Neural cell (in vitro differentiated cells): ENCODE measurements around the gene AGBL4. TPM values are rescaled to one million over a fixed set of nuclear protein-coding genes. Genes with fewer than 3 reads are reported as not detected.

ENCODE experiments used
- H2AFZ ChIP-seq: fragments of 200-600, 300-800 bp; sonication (generic), shearing (Covaris generic); 2 replicates; pipeline ENCODE4 v1.6.0; 2014; ENCODE audit warnings: low read depth, mild to moderate bottlenecking, antibody characterized with exemption, low read length, moderate library complexity
- H3F3A ChIP-seq: fragments of 200-600 bp; shearing (Covaris generic); 2 replicates; pipeline ENCODE4 v1.6.1; 2016; ENCODE audit warnings: mild to moderate bottlenecking, moderate library complexity, mixed read lengths, antibody characterized with exemption, low read length; ENCODE audit not compliant: insufficient read depth, poor library complexity, severe bottlenecking
- H3K27ac ChIP-seq: fragments of 200-600, 300-800 bp; sonication (generic), shearing (Covaris generic); 2 replicates; pipeline ENCODE4 v1.5.1; 2014; ENCODE audit warnings: mild to moderate bottlenecking, low read length, moderate library complexity
- H3K27me3 ChIP-seq: fragments of 300-800, 200-600 bp; sonication (generic), shearing (Covaris generic); 2 replicates; pipeline ENCODE4 v1.6.0; 2014; ENCODE audit warnings: mild to moderate bottlenecking, low read depth, low read length, moderate library complexity; ENCODE audit not compliant: insufficient read depth
- H3K36me3 ChIP-seq: fragments of 300-800, 200-600 bp; sonication (generic), shearing (Covaris generic); 2 replicates; pipeline ENCODE4 v1.5.1; 2014; ENCODE audit warnings: mild to moderate bottlenecking, antibody characterized with exemption, low read length, moderate library complexity; ENCODE audit not compliant: insufficient read depth
- H3K4me2 ChIP-seq: fragments of 300-800, 200-600 bp; sonication (generic), shearing (Covaris generic); 2 replicates; pipeline ENCODE4 v1.6.0; 2014; ENCODE audit warnings: mild to moderate bottlenecking, low read length
- H3K4me3 ChIP-seq: fragments of 300-800, 200-600 bp; sonication (generic), shearing (Covaris generic); 2 replicates; pipeline ENCODE4 v1.5.1; 2014; ENCODE audit warnings: mild to moderate bottlenecking, low read length, moderate library complexity
- H3K79me2 ChIP-seq: fragments of 200-600 bp; shearing (Covaris generic); replicated peaks from 2 replicates; pipeline ENCODE4 v1.6.0; 2014; ENCODE audit warnings: mild to moderate bottlenecking, low read length, moderate library complexity; ENCODE audit not compliant: insufficient read depth
- H3K9ac ChIP-seq: fragments of 300-800, 200-600 bp; sonication (generic), shearing (Covaris generic); 2 replicates; pipeline ENCODE4 v1.6.1; 2016; ENCODE audit warnings: mild to moderate bottlenecking, low read length, mixed read lengths
- H3K9me2 ChIP-seq: fragments of 200-600 bp; shearing (Covaris generic); 2 replicates; pipeline ENCODE4 v1.6.1; 2016; ENCODE audit warnings: mild to moderate bottlenecking, low read length, mixed read lengths; ENCODE audit not compliant: insufficient read depth
- H3K9me3 ChIP-seq: fragments of 200-600, 300-800 bp; sonication (generic), shearing (Covaris generic); 2 replicates; pipeline ENCODE4 v1.6.1; 2016; ENCODE audit warnings: mild to moderate bottlenecking, mixed run types, low read length, moderate library complexity, mixed read lengths
- H4K20me1 ChIP-seq: fragments of 200-600 bp; shearing (Covaris generic); 2 replicates; pipeline ENCODE4 v1.6.1; 2016; ENCODE audit warnings: mild to moderate bottlenecking, mixed run types; ENCODE audit not compliant: insufficient read depth
- EP300 ChIP-seq: fragments of 450-650 bp; conservative IDR thresholded peaks from 2 replicates; pipeline ENCODE4 v1.6.1; 2014; ENCODE audit warnings: antibody characterized with exemption, mild to moderate bottlenecking, moderate library complexity; ENCODE audit not compliant: poor library complexity, severe bottlenecking
- EZH2 ChIP-seq: fragments of 200-600, 300-800 bp; shearing (Covaris generic), sonication (generic); IDR thresholded peaks from 2 replicates; pipeline ENCODE4 v1.6.1; 2014; ENCODE audit warnings: antibody characterized with exemption, low read length, borderline replicate concordance, mild to moderate bottlenecking; ENCODE audit not compliant: insufficient read depth, poor library complexity, severe bottlenecking
- MXI1 ChIP-seq: fragments of 450-650 bp; conservative IDR thresholded peaks from 2 replicates; pipeline ENCODE4 v1.6.1; 2014; ENCODE audit warnings: antibody characterized with exemption, mild to moderate bottlenecking; ENCODE audit not compliant: poor library complexity, severe bottlenecking
- POLR2AphosphoS5 ChIP-seq: IDR thresholded peaks from 2 replicates; pipeline ENCODE4 v1.6.1; 2012
- RAD21 ChIP-seq: fragments of 450-650 bp; conservative IDR thresholded peaks from 2 replicates; pipeline ENCODE4 v1.6.1; 2014; ENCODE audit warnings: antibody characterized with exemption, mild to moderate bottlenecking, moderate library complexity
- REST ChIP-seq: IDR thresholded peaks from 2 replicates; pipeline ENCODE4 v1.6.1; 2012; ENCODE audit warnings: borderline replicate concordance
- SMC3 ChIP-seq: fragments of 450-650 bp; conservative IDR thresholded peaks from 2 replicates; pipeline ENCODE4 v1.6.1; 2014; ENCODE audit warnings: antibody characterized with exemption, mild to moderate bottlenecking, moderate library complexity; ENCODE audit not compliant: poor library complexity
- TAF1 ChIP-seq: IDR thresholded peaks from 2 replicates; pipeline ENCODE4 v1.6.1; 2012; ENCODE audit warnings: low read depth
- polyA plus RNA-seq: library from polyadenylated mRNA; depleted of rRNA; stranded (reverse); fragments of >200 nt; gene quantifications from 2 replicates; pipeline ENCODE4 v1.2.3, GENCODE V29; 2014
- TF ChIP-seq, protein P1 (sequence below): fragments of 450-650 bp; IDR thresholded peaks from 2 replicates; pipeline ENCODE4 v1.5.1; 2014; ENCODE audit warnings: antibody characterized with exemption, mild to moderate bottlenecking, moderate library complexity; ENCODE audit not compliant: poor library complexity, severe bottlenecking

The AGBL4 gene
- polyA plus RNA-seq, 1 donor from 2014 or later, result 1.3 TPM

DNA sequence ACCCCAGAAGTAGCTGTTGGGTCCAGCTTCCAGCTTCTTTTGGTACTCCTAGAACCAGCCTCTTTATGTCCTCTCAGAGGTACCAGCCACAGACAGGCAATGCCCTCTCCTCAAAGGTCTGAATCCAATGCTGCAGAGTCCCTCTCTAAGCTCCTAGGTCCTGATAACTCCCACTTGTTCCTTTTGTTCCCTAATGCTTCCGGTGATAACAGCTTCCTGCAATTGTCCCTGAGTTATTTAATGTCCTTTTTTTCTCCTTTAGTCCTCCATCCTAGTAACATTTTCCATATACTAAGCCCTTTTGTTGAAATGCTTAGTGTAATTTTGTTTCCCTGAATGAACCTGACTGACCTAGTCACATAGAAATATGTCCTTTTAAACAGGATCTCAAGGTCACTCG lies 1045.3 kb downstream of the AGBL4 start:
- Histone ChIP-seq H3K4me3 (no peak overlapping the region), H3K9ac (no peak overlapping the region), H3K27me3 (no peaks in the 10 kb centered on the region), H4K20me1 (no peaks in the 10 kb centered on the region), H3K9me3 (no peaks in the 10 kb centered on the region), H3K9me2 (no peaks in the 10 kb centered on the region), H3K36me3 (no peaks in the 10 kb centered on the region), H3K27ac (no peak overlapping the region), H3K4me2 (no peak overlapping the region), H2AFZ (no peak overlapping the region), H3F3A (no peaks in the 10 kb centered on the region), H3K79me2 (no peaks in the 10 kb centered on the region)
- TF ChIP-seq POLR2AphosphoS5 (no peak), REST (no peak), TAF1 (no peak), EZH2 (no peak)

- H2AFZ ChIP-seq, result no peak overlapping the region
- TF ChIP-seq TAF1 (no peak), RAD21 (no peak), POLR2AphosphoS5 (no peak), REST (no peak), MXI1 (no peak), EP300 (no peak), EZH2 (no peak), SMC3 (no peak)
- TF ChIP-seq, protein P1, sequence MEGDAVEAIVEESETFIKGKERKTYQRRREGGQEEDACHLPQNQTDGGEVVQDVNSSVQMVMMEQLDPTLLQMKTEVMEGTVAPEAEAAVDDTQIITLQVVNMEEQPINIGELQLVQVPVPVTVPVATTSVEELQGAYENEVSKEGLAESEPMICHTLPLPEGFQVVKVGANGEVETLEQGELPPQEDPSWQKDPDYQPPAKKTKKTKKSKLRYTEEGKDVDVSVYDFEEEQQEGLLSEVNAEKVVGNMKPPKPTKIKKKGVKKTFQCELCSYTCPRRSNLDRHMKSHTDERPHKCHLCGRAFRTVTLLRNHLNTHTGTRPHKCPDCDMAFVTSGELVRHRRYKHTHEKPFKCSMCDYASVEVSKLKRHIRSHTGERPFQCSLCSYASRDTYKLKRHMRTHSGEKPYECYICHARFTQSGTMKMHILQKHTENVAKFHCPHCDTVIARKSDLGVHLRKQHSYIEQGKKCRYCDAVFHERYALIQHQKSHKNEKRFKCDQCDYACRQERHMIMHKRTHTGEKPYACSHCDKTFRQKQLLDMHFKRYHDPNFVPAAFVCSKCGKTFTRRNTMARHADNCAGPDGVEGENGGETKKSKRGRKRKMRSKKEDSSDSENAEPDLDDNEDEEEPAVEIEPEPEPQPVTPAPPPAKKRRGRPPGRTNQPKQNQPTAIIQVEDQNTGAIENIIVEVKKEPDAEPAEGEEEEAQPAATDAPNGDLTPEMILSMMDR, result no peak
Measured at GRCh38 chr1:48977273-48977672, 1046.5 kb downstream of the AGBL4 start.

More at GRCh38 chr1:48977273-48977672, 1046.5 kb downstream of the AGBL4 start:
- H3K27me3 ChIP-seq, result no peaks in the 10 kb centered on the region
- H3F3A ChIP-seq, result no peaks in the 10 kb centered on the region
- no peak overlapping the region for H3K27ac ChIP-seq
- H3K4me2 ChIP-seq, result no peak overlapping the region
- H3K9ac ChIP-seq, result no peak overlapping the region
- H3K36me3 ChIP-seq, result no peaks in the 10 kb centered on the region
- no peaks in the 10 kb centered on the region for H3K9me2 ChIP-seq
- H3K79me2 ChIP-seq, result no peaks in the 10 kb centered on the region
- no peak overlapping the region for H3K4me3 ChIP-seq
- no peaks in the 10 kb centered on the region for H3K9me3 ChIP-seq
- no peaks in the 10 kb centered on the region for H4K20me1 ChIP-seq
